ENCODE data around the gene PROCA1. TPM values are rescaled to one million over a fixed set of nuclear protein-coding genes. Genes with fewer than 3 reads are reported as not detected.

Gene PROCA1
- total and polyA plus RNA-seq, 2 donors from 2014 or later, result 3.4 to 3.5 TPM

GRCh38 chr17:28717578-28718332, 6.1 kb upstream of the PROCA1 start, which contains the start of gene RAB34:
TSS of gene RAB34 (minus strand) at chr17:28717868. CDS start at chr17:28717266, 602 bp downstream.
- intact Hi-C loops (cut with DNase I), result no loop called here
- Histone ChIP-seq H3K4me3 (ENCODE audit: low read length in 3 of 3) (peak within 1 kb of the TSS; percentile 66 to 81 (median 73)), H3K4me1 (ENCODE audit: control insufficient read depth in 2 of 3, insufficient read depth in 2 of 3, low read depth in 1 of 3, low read length in 3 of 3) (peaks cover 6 to 37% (median 18%) of the 10 kb centered on the region in 3 donors), H3K9me3 (ENCODE audit: control insufficient read depth in 2 of 3, insufficient read depth in 1 of 3, low read length in 3 of 3) (no peaks in the 10 kb centered on the region), H3K27me3 (ENCODE audit: control insufficient read depth, insufficient read depth, low read length) (no peaks in the 10 kb centered on the region), H3K36me3 (ENCODE audit: control insufficient read depth in 2 of 3, insufficient read depth in 3 of 3, low read length in 3 of 3) (peaks cover 3 to 22% (median 15%) of the 10 kb centered on the region in 3 donors), H3K27ac (ENCODE audit: low read depth in 2 of 2, low read length in 2 of 2) (peak within 1 kb of the TSS; percentile 89 to 91), H3K9ac (ENCODE audit: low read length in 3 of 3) (peak within 1 kb of the TSS; percentile 27 to 82 (median 61))
- DNase-seq (peak; percentile 95 to 98 (median 97)), FAIRE-seq (no peak)
- TF ChIP-seq CTCF (IDR thresholded peaks at IDR 0.05; ENCODE audit: borderline replicate concordance, extremely low read depth, insufficient read depth), result peak; percentile 27

GRCh38 chr17:28716740-28717577, 5.3 kb upstream of the PROCA1 start:
- DNase-seq (peak; percentile 35 to 88 (median 68)), FAIRE-seq (no peak)
- H3K9ac ChIP-seq (ENCODE audit: low read length in 3 of 3), result peak overlapping the region; percentile 15 to 82 (median 61)
- H3K36me3 ChIP-seq (ENCODE audit: control insufficient read depth in 2 of 3, insufficient read depth in 3 of 3, low read length in 3 of 3), result peaks cover 3 to 15% (median 10%) of the 10 kb centered on the region in 3 donors
- no peaks in the 10 kb centered on the region for H3K27me3 ChIP-seq (ENCODE audit: control insufficient read depth, insufficient read depth, low read length)
- H3K9me3 ChIP-seq (ENCODE audit: control insufficient read depth in 2 of 3, insufficient read depth in 1 of 3, low read length in 3 of 3), result no peaks in the 10 kb centered on the region
- peak overlapping the region; percentile 51 to 81 (median 66) for H3K4me3 ChIP-seq (ENCODE audit: low read length in 3 of 3)
- H3K27ac ChIP-seq (ENCODE audit: low read depth in 2 of 2, low read length in 2 of 2), result peak overlapping the region; percentile 85 to 89
- H3K4me1 ChIP-seq (ENCODE audit: control insufficient read depth in 2 of 3, insufficient read depth in 2 of 3, low read depth in 1 of 3, low read length in 3 of 3), result peaks cover 6 to 37% (median 18%) of the 10 kb centered on the region in 3 donors
- intact Hi-C loops (cut with DNase I), result no loop called here
- TF ChIP-seq CTCF (IDR thresholded peaks at IDR 0.05; ENCODE audit: borderline replicate concordance, extremely low read depth, insufficient read depth), result no peak

- Histone ChIP-seq H3K9ac (ENCODE audit: low read length in 3 of 3) (no peak overlapping the region), H3K27me3 (ENCODE audit: control insufficient read depth, insufficient read depth, low read length) (no peaks in the 10 kb centered on the region), H3K4me3 (ENCODE audit: low read length in 3 of 3) (no peak overlapping the region), H3K36me3 (ENCODE audit: control insufficient read depth in 2 of 3, insufficient read depth in 3 of 3, low read length in 3 of 3) (peaks cover 0 to 15% (median 5%) of the 10 kb centered on the region in 3 donors), H3K4me1 (ENCODE audit: control insufficient read depth in 2 of 3, insufficient read depth in 2 of 3, low read depth in 1 of 3, low read length in 3 of 3) (peaks cover 6 to 28% (median 11%) of the 10 kb centered on the region in 3 donors), H3K27ac (ENCODE audit: low read depth in 2 of 2, low read length in 2 of 2) (no peak overlapping the region), H3K9me3 (ENCODE audit: control insufficient read depth in 2 of 3, insufficient read depth in 1 of 3, low read length in 3 of 3) (no peaks in the 10 kb centered on the region)
- FAIRE-seq (no peak), DNase-seq (no peak)
- intact Hi-C loops (cut with DNase I), result no loop called here
- no peak for TF ChIP-seq CTCF (IDR thresholded peaks at IDR 0.05; ENCODE audit: borderline replicate concordance, extremely low read depth, insufficient read depth)
Observed at GRCh38 chr17:28715217-28715616, 3.5 kb upstream of the PROCA1 start.
